NCI-H2171 (cell line): ENCODE measurements around the gene AGBL3.
"Not testable (repeated sequence)": the region's sequence is repeated elsewhere in the genome, so short reads cannot be mapped to it uniquely, and the experiment has no call there.

Source experiments
- DNase-seq: peaks from one replicate; lab custom pipeline; 2025; lab: John Stamatoyannopoulos, UW

The AGBL3 gene

DNA sequence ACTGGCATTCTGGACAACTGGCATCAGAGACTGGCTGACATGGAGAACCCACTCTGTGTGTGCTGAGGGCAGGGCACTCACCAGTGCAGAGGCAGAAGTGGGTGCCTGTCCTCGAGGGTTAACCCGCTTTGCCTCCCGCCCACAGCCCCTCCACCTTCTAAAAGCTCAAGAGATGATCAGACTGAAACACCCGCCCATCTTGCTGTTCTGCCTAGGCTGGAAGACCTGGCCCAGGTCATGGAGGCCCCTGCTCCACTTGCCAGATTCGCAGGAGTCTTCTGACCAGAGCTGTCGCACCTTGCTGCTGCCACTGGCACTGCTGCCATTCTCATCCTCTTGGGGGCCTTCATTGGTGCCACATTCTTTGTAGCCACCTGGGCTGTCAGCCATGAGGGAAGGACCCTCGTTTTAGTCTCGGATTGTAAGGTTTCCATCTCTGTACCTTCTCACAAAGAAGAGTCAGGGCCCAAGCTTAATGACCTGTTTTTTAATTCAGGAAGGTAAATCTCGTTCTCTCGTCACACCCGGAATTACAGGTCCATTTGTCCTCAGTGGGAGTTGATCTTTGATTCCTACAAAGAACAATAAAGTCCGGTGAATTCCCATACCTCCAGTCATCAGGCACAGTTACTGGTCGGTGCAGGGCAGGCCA is 182.3 kb downstream of the AGBL3 start:
- DNase-seq, result no peak

DNA sequence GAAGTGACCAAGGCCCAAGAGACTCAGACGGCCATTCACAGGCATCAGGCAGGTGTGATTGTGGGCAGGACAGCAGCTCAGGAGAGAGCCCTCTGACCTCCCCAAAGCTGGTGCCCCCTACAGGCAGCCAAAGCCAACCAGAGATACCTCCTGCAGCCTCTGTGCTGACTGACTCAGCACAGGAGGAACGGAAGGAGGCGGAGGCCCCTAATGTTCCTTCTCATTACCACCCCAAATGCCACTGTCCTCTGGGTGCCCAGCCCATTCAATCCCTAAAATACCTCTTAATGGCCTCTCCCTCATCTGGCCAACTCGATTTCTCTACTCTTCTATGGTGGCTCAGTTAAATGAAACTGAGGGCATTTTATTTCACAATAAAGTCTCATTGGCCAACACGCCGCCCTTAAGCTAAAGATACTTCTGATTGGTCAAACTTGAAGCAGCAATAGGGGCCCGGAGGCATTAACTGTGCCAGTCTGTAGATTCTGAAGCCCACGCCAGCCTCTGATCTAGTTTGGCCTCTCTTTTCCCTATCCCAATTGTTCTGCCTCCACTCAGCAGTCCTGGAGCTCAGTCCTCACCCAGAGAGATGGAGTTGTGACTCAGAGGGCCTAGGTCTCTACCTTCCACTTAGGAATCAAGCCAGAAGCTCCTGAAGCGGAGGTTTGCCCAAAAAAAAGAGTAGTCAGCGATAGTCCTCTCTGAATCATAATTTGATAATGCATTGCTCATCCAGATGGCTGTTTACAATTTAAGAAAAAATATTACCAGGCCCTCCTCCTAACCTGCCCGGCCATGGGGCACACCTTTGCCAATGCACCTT is 183.0 kb downstream of the AGBL3 start:
- DNase-seq, result no peak

DNA sequence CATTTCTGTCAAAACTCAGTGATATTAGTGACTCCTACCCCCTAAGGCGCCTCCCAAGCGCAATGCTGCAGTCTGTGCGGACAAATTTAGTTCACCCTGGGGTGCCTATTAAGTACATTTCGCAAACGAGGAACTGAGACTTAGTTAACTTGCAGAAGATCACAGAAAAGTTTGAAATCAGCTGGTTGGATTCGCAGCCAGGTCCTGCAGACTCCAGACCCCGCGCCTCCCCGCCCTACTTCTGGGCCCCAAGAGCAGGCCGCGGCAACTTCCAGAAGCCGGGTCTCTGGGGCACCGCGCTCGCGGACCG is 183.6 kb downstream of the AGBL3 start:
- peak; percentile 28 for DNase-seq

GRCh38 chr7:135170274-135170997 is 184.1 kb downstream of the AGBL3 start, which contains the start of gene CYREN:
Gene CYREN (minus strand): TSS chr7:135170707. CDS start chr7:135168922, 1,785 bp downstream.
- DNase-seq, result peak; percentile 94

DNA sequence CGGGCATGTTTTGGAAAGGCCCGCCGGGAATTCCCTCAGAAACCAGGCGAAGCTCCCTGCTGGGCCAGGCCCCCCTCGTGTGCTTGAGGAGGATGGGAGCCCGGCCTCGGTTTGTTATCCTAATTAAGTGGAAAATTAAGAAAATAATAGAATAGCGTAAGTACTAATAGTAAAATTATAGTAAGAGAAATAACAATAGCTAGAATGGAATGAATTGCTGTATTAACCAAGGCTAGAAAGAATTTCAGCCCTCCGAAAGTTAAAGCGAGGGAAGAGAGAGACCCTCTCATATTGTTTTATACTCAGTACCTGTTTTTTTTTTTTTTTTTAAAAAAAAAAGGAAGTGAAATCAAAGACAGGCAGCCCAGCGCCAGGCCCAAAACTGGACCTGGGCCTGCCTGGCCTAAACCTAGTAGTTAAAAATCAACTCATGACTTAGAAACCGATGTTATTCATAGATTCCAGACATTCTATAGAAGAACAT is 184.7 kb downstream of the AGBL3 start:
- not testable (repeated sequence) for DNase-seq

DNA sequence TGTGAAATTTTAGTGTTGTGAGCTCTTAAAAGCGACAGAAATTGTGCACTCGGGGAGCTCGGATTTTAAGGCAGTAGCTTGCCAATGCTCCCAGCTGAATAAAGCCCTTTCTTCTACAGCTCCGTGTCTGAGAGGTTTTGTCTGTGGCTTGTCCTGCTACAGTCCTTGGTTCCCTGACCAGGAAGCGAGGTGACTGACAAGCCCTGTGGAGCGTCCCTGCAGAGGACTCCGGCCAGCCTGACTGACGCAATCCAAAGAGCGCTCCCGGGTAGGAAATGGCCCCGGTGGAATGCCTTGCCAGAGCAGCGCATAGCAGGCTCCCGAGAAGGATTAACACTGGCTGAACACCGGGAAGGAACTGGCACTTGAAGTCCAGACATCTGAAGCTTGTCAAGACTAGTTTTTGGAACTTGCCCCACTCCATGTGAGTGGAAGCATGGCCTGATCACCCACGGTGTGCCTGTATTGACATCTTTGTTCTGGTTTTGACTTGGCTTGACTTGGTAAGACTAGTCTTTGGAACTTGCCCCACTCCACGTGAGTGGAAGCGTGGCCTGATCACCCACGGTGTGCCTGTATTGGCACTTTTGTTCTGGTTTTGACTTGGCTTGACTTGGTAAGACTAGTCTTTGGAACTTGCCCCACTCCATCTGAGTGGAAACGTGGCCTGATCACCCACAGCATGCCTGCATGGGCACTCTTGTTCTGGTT is 185.4 kb downstream of the AGBL3 start:
- DNase-seq, result not testable (repeated sequence)

DNA sequence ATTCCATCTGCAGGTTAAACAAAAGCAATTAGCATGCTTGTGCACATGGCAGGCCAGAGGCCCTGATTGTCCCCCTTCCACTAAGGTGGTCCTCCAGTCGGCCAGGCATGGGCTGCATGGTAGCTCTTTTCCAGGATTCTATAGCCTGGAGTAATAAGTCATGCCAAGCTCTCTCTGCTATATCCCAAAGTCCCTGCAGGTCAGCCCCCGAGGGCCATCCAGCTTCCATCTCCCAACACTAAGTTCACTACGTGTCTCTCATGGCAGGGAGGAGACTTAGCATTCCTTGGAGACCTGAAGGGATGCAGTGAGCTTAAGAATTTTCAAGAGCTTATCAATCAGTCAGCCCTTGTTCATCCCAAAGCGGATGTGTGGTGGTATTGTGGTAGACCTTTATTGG is 187.6 kb downstream of the AGBL3 start:
- not testable (repeated sequence) for DNase-seq

DNA sequence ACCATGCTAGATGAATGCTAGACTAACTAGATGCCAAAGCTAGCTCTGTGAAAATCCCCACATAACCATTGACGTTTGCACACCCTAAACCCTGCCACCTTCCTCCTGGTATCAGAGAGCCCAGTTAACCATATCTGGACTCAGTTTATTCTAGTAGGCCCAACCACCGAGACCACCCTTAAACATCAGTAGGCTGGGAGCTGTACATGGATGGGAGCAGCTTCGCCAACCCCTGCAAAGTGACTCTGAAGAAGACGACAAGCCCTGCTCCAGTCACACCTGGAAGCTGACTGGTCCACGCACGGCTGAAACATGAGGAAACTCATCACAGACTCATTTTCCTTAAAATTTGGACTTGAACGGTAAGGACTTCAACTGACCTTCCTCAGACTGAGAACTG is 188.6 kb downstream of the AGBL3 start:
- DNase-seq, result no peak

DNA sequence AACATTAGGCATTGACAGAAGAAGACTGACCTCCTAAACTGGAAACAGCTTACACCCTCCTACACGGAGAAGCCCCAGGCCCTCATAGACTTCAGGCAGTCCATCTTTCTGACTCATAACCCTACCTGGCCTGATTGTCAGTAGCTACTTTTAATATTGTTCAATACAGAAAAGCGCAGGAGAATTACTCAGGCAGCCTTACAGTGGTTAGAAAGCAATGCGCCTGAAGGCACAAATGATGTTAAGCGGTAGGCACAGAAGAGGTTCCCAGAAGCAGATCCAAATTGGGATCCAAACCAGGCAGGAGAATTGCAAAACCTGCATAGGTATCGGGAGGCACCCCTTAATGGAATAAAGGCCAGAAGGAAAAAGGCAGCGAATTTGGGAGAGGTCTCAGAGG is 189.6 kb downstream of the AGBL3 start:
- no peak for DNase-seq

DNA sequence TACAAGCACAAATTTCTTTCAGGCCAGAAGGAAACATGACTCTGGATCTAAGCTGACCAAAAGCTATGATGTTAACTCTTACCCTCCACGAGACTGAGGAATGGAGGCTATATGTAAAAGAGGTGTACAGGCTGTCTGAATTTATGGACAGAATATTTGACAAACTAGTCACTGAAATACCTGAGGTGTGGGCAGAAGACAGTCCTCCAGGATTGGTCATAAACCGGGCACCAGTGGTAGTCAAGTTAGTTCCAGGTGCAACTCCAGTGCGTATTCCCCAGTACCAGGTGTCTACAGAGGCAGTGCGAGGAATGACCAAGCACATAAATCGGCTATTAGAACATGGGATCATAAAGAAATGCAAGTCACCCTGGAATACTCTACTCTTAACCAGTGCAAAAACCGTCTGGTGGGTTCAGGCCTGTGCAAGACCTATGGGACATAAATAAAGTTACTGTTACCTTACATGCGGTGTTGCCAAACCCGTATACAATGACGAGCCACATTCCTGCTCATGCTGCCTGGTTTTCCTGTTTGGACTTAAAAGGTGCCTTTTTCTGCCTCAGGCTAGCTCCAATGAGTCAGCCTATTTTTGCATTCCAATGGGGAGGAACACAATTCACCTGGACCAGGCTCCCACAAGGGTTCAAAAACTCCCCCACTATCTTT is 190.9 kb downstream of the AGBL3 start:
- no peak for DNase-seq

DNA sequence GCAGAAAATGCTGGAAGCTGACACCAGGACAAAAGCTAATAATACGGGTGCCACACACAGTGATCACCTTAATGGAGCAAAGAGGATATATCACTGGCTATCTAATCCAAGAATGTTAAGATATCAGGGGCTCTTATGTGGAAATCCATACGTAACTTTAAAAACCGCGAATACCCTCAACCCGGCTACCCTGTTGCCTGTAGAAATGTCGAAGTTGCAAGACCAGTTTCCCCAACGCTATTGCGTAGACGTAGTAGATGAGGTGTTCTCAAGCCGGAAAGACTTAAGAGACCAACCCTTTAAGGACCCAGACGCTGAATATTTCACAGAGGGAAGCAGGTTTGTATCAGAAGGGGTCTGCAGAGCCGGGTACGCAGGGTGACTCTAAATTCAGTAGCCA is 192.1 kb downstream of the AGBL3 start:
- DNase-seq, result no peak

DNA sequence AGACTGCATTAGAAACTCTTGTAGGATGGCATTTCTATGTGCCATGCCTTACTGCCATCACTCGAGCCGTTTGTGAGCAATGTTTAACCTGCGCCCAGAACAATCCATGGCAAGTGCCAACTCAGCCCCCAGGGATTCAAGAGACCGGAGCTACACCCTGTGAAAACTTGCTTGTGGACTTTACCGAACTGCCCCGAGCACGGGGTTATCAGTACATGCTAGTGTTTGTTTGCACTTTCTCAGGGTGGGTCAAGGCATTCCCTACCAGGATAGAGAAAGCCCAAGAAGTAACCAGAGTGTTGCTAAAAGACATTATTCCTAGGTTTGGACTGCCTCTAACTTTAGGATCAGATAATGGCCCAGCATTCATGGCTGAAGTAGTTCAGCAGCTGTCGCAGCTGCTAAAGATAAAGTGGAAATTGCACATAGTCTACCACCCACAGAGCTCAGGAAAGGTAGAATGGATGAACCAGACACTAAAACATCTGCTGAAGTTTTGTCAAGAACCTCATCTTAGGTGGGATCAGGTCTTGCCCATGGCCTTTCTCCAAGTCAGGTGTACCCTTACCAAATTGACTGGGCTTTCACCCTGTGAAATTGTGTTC is 193.1 kb downstream of the AGBL3 start:
- DNase-seq, result no peak

DNA sequence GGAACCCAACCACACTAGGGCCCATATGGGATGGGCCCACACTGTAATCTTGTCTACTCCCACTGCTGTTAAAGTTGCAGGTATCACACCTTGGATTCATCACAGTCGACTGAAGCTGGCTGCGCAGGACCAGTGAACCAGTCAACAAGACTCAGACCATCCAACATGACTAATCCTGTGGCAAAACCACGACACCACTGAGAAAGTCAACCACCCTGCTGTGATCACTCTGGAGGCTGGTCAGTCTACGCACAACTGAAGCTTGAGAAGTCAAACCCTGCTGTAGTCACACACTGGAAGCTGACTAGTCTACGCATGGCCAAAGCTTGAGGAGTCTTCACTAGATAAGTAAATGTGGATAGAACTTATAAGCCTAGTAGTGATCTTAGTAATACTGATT is 193.8 kb downstream of the AGBL3 start:
- DNase-seq, result no peak

- DNase-seq, result no peak
Observed at GRCh38 chr7:135181261-135181928, 195.1 kb downstream of the AGBL3 start.

GRCh38 chr7:135181929-135182678 is 195.8 kb downstream of the AGBL3 start:
- no peak for DNase-seq

- no peak for DNase-seq
Observed at GRCh38 chr7:135183478-135183877, 197.2 kb downstream of the AGBL3 start.

DNA sequence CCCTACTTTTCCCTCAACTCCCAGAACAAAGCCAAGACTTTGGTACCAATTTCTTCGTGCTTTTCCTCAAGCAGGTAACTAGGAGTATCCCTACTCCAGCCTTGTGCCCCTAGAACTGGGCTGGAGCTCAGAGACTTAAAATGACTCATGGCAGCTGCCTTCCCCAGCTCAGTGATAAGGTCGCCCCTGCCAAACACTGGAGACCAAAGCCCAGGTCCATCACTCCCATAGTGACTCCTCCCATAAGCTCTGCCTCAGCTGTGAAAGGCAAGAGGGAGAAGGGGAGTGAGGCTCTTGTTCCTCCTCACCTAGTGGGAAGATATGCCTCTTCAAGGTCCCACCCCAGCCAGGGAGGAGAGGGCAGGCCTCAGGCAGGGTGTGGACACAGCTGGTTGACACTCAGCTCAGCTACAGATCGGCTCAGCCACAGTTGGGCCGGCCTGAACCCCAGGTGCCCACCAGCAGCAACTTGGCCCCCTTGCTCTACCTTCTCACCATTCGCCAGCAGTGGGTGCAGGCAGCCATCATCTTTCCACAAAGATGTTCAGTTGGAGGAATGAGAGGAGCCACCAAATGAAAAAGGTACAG is 198.0 kb downstream of the AGBL3 start:
- no peak for DNase-seq
